Stimulated activated CD4-positive, alpha-beta T cell treated with anti-CD3 and anti-CD28 coated beads, Interleukin-4, amount 100 ng/mL, for 24 hours (primary cell): ENCODE data around the gene KCTD5.

Experiments used
- DNase-seq: peaks from one replicate; pipeline ENCODE4 v3.0.0-alpha.2; 2020

KCTD5 gene

GRCh38 chr16:2698103-2698870 is 16.0 kb downstream of the KCTD5 start:
- no peak for DNase-seq

GRCh38 chr16:2698965-2699750 is 16.8 kb downstream of the KCTD5 start:
- no peak for DNase-seq

GRCh38 chr16:2699791-2700600 is 17.7 kb downstream of the KCTD5 start:
- DNase-seq: no peak

GRCh38 chr16:2700786-2701185 is 18.5 kb downstream of the KCTD5 start:
- no peak for DNase-seq

- no peak for DNase-seq
Measured at GRCh38 chr16:2701272-2701671, 18.9 kb downstream of the KCTD5 start.

GRCh38 chr16:2701713-2702437 is 19.6 kb downstream of the KCTD5 start:
- no peak for DNase-seq

- DNase-seq: no peak
Measured at GRCh38 chr16:2702438-2702825, 20.1 kb downstream of the KCTD5 start.

GRCh38 chr16:2702871-2703745 is 20.8 kb downstream of the KCTD5 start:
- no peak for DNase-seq

- no peak for DNase-seq
Measured at GRCh38 chr16:2704166-2704982, 22.1 kb downstream of the KCTD5 start.

GRCh38 chr16:2704983-2705275 is 22.6 kb downstream of the KCTD5 start:
- DNase-seq: no peak

- no peak for DNase-seq
Measured at GRCh38 chr16:2705351-2705750, 23.0 kb downstream of the KCTD5 start.

- no peak for DNase-seq
Measured at GRCh38 chr16:2706085-2706484, 23.8 kb downstream of the KCTD5 start.

- DNase-seq: no peak
Measured at GRCh38 chr16:2706611-2707311, 24.4 kb downstream of the KCTD5 start.

GRCh38 chr16:2707368-2708289 is 25.3 kb downstream of the KCTD5 start:
- no peak for DNase-seq

GRCh38 chr16:2708290-2708639 is 25.9 kb downstream of the KCTD5 start:
- no peak for DNase-seq

- DNase-seq: no peak
Measured at GRCh38 chr16:2708955-2709587, 26.7 kb downstream of the KCTD5 start.

GRCh38 chr16:2709588-2709984 is 27.3 kb downstream of the KCTD5 start:
- DNase-seq: no peak

GRCh38 chr16:2710021-2710710 is 27.8 kb downstream of the KCTD5 start:
- DNase-seq: no peak
